Measurements from ENCODE around the gene CYYR1.
A peak's percentile ranks its signal among the peaks of the same experiment; 100 is the strongest.
"Not testable (repeated sequence)": the region's sequence is repeated elsewhere in the genome, so short reads cannot be mapped to it uniquely, and the experiment has no call there.

CYYR1 gene

DNA sequence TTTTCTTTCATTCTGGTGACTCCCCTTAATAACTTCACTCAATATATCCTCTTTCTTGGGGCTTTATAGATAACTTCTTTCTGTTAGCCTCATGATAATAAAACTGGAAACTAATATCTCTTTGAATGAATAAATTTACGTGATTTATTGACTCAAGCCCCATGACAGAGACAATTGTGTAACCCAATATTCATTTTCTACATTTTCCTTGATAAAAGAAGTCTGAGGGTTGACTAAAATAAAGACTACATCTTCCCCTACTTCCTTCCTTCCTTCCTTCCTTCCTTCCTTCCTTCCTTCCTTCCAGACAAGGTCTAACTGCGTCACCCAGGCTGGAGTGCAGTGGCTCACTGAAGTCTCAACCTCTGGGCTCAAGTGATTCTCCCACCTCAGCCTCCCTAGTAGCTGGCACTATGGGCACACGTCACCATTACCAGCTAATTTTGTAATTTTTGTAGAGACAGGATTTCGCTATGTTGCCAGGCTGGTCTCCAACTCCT is 85.1 kb downstream of the CYYR1 start:
- Histone ChIP-seq H3K9me3 (replicated peaks in 1 of 11) (peaks cover 0 to 14% (median 0%) of the 10 kb centered on the region in 11 experiments; a peak in 5 of 22 replicates), H3K4me2 (peak overlapping the region in 2 of 11 experiments; percentile 6 to 26; a peak in 2 of 22 replicates), H3K27me3 (no peaks in the 10 kb centered on the region), H3K27ac (no peak overlapping the region), H3K36me3 (no peaks in the 10 kb centered on the region), H4K20me1 (no peaks in the 10 kb centered on the region), H3K4me1 (peaks cover 0 to 4% (median 0%) of the 10 kb centered on the region in 10 experiments; a peak in 2 of 20 replicates), H3K9ac (no peak overlapping the region), H3K4me3 (no peak overlapping the region)
- no peak for TF ChIP-seq Cebpa-rat (IDR thresholded peaks at IDR 0.05)

DNA sequence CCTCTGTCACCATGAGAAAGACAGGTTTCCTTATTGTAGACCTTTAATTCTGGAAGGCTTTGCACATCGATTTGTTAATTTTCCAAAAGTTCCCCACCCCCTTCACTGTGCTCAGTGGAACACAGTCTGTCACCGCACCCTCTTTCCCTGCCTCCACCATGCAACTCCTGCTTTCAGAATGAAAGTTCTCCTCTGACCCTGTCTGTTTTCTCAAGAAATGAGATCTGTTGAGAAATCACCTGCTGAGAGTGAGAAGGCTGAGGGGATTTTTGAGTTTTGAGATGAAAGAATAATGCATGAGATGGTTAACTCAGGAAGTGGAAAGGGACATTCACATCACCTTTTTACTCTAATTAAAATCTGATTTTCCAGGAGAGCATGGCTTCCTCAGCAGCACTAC is 99.6 kb downstream of the CYYR1 start:
- Histone ChIP-seq H3K4me3 (no peak overlapping the region), H3K27me3 (no peaks in the 10 kb centered on the region), H3K9ac (no peak overlapping the region), H3K4me2 (no peak overlapping the region), H3K36me3 (0 out of 22 replicates have a peak, but pooled peaks cover 0 to under 1% (median 0%) of the 10 kb centered on the region in 11 experiments), H4K20me1 (no peaks in the 10 kb centered on the region), H3K4me1 (peaks cover 0 to 26% (median 12%) of the 10 kb centered on the region in 10 experiments; a peak in 11 of 20 replicates), H3K27ac (no peak overlapping the region), H3K9me3 (replicated peaks in 1 of 11) (peaks cover 0 to 37% (median 4%) of the 10 kb centered on the region in 11 experiments; a peak in 10 of 22 replicates)
- TF ChIP-seq Cebpa-rat (IDR thresholded peaks at IDR 0.05), result no peak

DNA sequence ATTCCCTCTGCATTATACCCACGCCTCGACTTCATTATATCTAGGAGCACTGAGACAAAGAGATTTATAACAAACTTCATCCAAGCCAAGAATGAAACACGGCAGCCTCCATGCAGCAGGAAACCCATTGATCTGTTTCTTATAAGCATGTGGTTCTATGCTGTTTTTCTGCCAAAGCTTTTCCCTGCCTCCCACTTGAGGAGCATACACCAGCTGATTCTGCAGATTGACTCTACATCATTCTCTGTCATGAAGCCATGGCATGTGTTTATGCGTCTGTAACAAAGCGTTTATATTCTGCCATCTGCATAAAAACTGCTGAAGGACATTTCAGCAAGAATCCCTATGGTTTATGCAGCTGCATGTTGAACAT is 102.0 kb downstream of the CYYR1 start:
- Histone ChIP-seq H3K27me3 (no peaks in the 10 kb centered on the region), H3K4me2 (peak overlapping the region in 5 of 11 experiments; percentile 9 to 44 (median 35); a peak in 7 of 22 replicates), H3K9me3 (replicated peaks in 1 of 11) (peaks cover 0 to 48% (median 4%) of the 10 kb centered on the region in 11 experiments; a peak in 10 of 22 replicates), H3K9ac (peak overlapping the region in 2 of 11 experiments; percentile 52 to 61; a peak in 2 of 22 replicates), H3K36me3 (0 out of 22 replicates have a peak, but pooled peaks cover 0 to 6% (median 0%) of the 10 kb centered on the region in 11 experiments), H3K27ac (peak overlapping the region in 6 of 11 experiments; percentile 43 to 85 (median 74); a peak in 8 of 22 replicates), H3K4me1 (peaks cover 0 to 33% (median 12%) of the 10 kb centered on the region in 10 experiments; a peak in 11 of 20 replicates), H4K20me1 (no peaks in the 10 kb centered on the region), H3K4me3 (peak overlapping the region in 2 of 10 experiments; percentile 14 to 22; a peak in 4 of 20 replicates)
- TF ChIP-seq Cebpa-rat (IDR thresholded peaks at IDR 0.05), result no peak

DNA sequence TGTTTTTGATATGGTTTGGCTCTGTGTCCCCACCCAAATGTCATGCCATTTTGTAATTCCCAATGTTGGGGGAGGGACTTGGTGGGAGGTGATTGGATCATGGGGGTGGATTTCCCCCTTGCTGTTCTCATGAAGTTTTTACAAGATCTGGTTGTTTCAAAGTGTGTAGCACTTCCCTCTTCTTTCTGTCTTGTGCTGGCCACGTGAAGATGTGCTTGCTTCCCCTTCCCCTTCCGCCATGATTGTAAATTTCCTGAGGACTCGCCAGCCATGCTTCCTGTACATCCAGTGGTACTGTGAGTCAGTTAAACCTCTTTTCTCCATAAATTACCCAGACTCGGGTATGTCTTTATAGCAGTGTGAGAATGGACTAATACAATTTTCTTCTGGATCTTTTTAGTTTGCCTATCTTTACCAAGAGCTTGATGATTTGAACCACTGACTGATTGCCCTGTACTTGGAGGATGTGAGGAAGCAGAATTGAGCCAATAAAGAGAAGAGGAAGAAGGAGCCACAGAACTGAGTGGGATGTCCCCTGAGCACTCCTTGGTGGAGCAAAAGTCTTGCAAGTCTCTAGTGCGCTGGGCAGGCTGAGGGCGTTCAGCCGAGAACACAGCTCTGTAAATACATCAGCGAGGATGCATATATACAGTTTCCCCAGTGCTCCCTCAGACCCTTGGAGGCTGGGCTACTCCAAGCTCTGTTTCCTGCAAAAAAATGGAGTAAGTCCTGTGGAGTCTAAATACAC is 102.6 kb downstream of the CYYR1 start:
- peak overlapping the region in 3 of 10 experiments; percentile 2 to 22 (median 14); a peak in 3 of 20 replicates for H3K4me3 ChIP-seq

DNA sequence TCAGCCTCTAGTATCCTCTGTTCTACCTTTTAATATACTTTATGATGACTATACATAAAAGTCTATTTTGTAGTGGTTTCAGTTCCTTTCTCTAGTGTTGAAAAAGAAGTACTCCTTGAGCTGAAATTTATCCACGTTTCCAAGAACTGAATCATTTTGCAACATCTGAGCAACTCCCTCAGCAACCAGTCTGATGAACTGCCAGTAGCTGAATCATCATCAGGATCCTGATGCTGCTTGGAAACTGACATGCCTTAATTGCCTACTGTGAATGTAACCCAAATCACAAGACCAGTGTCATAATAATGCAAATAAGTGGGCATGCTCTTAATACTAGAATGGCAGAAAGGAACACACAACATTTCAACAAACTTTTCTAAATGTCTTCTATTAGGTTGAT is 103.3 kb downstream of the CYYR1 start:
- peak overlapping the region in 3 of 11 experiments; percentile 25 to 39 (median 35); a peak in 2 of 22 replicates for H3K4me2 ChIP-seq
- TF ChIP-seq Cebpa-rat (IDR thresholded peaks at IDR 0.05), result peak in 5 of 11 experiments; percentile 32 to 88 (median 68); a peak in 7 of 22 replicates

More for the DNA sequence above, 102.6 kb downstream of the CYYR1 start:
- TF ChIP-seq Cebpa-rat (IDR thresholded peaks at IDR 0.05), result no peak
- Histone ChIP-seq H3K9ac (peak overlapping the region in 4 of 11 experiments; percentile 34 to 61 (median 48); a peak in 6 of 22 replicates), H3K4me2 (peak overlapping the region in 7 of 11 experiments; percentile 9 to 44 (median 27); a peak in 9 of 22 replicates), H4K20me1 (no peaks in the 10 kb centered on the region), H3K4me1 (peaks cover 0 to 38% (median 12%) of the 10 kb centered on the region in 10 experiments; a peak in 11 of 20 replicates), H3K27me3 (no peaks in the 10 kb centered on the region), H3K36me3 (0 out of 22 replicates have a peak, but pooled peaks cover 0 to 6% (median 0%) of the 10 kb centered on the region in 11 experiments), H3K9me3 (replicated peaks in 1 of 11) (peaks cover 0 to 48% (median 4%) of the 10 kb centered on the region in 11 experiments; a peak in 10 of 22 replicates), H3K27ac (peak overlapping the region in 8 of 11 experiments; percentile 19 to 85 (median 58); a peak in 13 of 22 replicates)

DNA sequence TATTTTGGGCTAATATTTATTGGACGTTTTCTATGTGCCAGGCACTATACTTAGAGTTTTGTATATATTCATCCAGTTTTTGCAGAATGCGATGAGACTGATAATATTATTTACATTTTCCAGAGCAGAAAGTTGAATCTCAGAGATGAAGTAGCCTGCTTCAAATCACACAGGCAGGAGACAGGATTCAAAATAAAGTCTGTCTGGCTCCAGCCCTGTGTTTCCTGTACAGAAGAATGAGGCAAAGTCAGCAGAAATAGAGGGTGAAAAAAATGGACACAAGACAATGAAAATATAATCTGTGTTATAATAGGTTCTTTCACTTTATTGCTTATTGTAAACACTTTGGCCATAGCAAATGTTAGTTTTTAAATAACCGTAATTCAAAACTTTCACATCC is 107.2 kb downstream of the CYYR1 start:
- Histone ChIP-seq H3K4me1 (peaks cover 0 to 41% (median 11%) of the 10 kb centered on the region in 10 experiments; a peak in 11 of 20 replicates), H3K4me2 (peak overlapping the region in 2 of 11 experiments; percentile 28 to 30; a peak in 3 of 22 replicates), H3K27ac (no peak overlapping the region), H3K36me3 (0 out of 22 replicates have a peak, but pooled peaks cover 0 to 6% (median 0%) of the 10 kb centered on the region in 11 experiments), H4K20me1 (no peaks in the 10 kb centered on the region), H3K9me3 (replicated peaks in 1 of 11) (peaks cover 0 to 36% (median 4%) of the 10 kb centered on the region in 11 experiments; a peak in 10 of 22 replicates), H3K4me3 (no peak overlapping the region), H3K9ac (no peak overlapping the region), H3K27me3 (no peaks in the 10 kb centered on the region)
- no peak for TF ChIP-seq Cebpa-rat (IDR thresholded peaks at IDR 0.05)

More for the DNA sequence above, 103.3 kb downstream of the CYYR1 start:
- Histone ChIP-seq H3K9ac (peak overlapping the region in 2 of 11 experiments; percentile 45 to 61; a peak in 3 of 22 replicates), H3K4me3 (no peak overlapping the region), H4K20me1 (no peaks in the 10 kb centered on the region), H3K4me1 (peaks cover 0 to 40% (median 12%) of the 10 kb centered on the region in 10 experiments; a peak in 11 of 20 replicates), H3K27me3 (no peaks in the 10 kb centered on the region), H3K9me3 (replicated peaks in 1 of 11) (peaks cover 0 to 48% (median 4%) of the 10 kb centered on the region in 11 experiments; a peak in 10 of 22 replicates), H3K36me3 (0 out of 22 replicates have a peak, but pooled peaks cover 0 to 6% (median 0%) of the 10 kb centered on the region in 11 experiments), H3K27ac (peak overlapping the region in 8 of 11 experiments; percentile 19 to 85 (median 58); a peak in 11 of 22 replicates)

DNA sequence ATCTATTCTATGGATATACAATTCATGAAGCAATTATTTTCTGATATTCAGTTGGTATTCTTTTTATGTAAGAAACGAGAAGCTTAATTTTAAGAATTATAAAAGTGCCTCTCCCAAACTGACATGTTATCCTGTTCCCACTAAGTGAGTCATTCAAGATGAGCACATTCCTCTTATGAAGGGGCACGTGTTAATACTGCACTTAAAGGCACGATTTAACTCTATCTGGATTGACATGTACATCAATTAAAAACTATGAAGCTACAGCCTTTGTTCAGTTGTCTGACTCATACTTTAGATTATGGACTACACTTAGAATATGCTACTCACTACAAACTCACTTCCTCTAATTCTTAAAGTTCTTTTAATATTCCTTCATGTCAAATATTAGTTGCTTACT is 111.6 kb downstream of the CYYR1 start:
- no peaks in the 10 kb centered on the region for H3K27me3 ChIP-seq
- H3K36me3 ChIP-seq, result no peaks in the 10 kb centered on the region
- H3K4me1 ChIP-seq, result peaks cover 0 to 19% (median 0%) of the 10 kb centered on the region in 10 experiments; a peak in 4 of 20 replicates
- H4K20me1 ChIP-seq, result no peaks in the 10 kb centered on the region
- TF ChIP-seq Cebpa-rat (IDR thresholded peaks at IDR 0.05), result no peak
- H3K9ac ChIP-seq, result no peak overlapping the region
- no peak overlapping the region for H3K27ac ChIP-seq
- H3K4me3 ChIP-seq, result no peak overlapping the region
- no peaks in the 10 kb centered on the region; a peak in 1 of 22 replicates for H3K9me3 ChIP-seq (replicated peaks in 1 of 11)
- H3K4me2 ChIP-seq, result no peak overlapping the region

DNA sequence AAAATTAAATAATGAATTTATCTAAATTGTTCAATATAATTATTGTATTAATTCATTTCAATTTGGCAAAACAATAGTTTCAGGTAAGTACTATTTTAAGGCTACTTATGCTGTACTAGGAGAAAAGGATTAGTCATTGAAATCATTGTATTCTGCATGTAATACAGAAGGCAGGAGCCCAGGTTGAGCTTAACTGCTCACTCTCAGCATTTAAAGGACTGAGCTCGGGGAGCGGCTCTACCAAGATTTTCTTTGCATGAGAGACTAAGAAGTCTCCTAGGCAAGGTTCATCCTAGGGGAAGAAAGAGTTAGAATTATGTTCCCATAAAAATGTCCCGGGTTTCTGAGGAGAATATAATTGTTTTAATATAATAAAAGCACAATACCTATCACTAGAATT is 112.5 kb downstream of the CYYR1 start:
- Histone ChIP-seq H3K4me1 (peaks cover 0 to 10% (median 0%) of the 10 kb centered on the region in 10 experiments; a peak in 3 of 20 replicates), H3K9me3 (replicated peaks in 1 of 11) (no peaks in the 10 kb centered on the region; a peak in 1 of 22 replicates), H3K4me3 (no peak overlapping the region), H3K27ac (no peak overlapping the region), H3K4me2 (no peak overlapping the region), H3K36me3 (no peaks in the 10 kb centered on the region), H3K9ac (no peak overlapping the region), H4K20me1 (no peaks in the 10 kb centered on the region), H3K27me3 (no peaks in the 10 kb centered on the region)
- no peak for TF ChIP-seq Cebpa-rat (IDR thresholded peaks at IDR 0.05)

DNA sequence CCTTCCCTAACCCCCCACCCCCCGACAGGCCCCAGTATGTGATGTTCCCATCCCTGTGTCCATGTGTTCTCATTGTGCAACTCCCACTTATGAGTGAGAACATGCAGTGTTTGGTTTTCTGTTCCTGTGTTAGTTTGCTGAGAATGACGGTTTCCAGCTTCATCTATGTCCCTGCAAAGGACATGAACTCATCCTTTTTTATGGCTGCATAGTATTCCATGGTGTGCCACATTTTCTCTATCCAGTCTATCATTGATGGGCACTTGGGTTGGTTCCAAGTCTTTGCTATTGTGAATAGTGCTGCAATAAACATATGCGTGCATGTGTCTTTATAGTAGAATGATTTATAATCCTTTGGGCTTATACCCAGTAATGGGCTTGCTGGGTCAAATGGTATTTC is 114.2 kb downstream of the CYYR1 start:
- not testable (repeated sequence) for H3K27ac ChIP-seq; H3K4me3 ChIP-seq; H3K27me3 ChIP-seq; H3K9me3 ChIP-seq (replicated peaks in 1 of 11); H3K9ac ChIP-seq; H3K36me3 ChIP-seq; H3K4me2 ChIP-seq; H3K4me1 ChIP-seq; H4K20me1 ChIP-seq
